DMS79 (cell line): ENCODE data around the gene SOWAHD.
"Not testable (repeated sequence)": the region's sequence is repeated elsewhere in the genome, so short reads cannot be mapped to it uniquely, and the experiment has no call there.

ENCODE experiments used
- DNase-seq: peaks from one replicate; lab custom pipeline; 2025; lab: John Stamatoyannopoulos, UW

The SOWAHD gene

GRCh38 chrX:119758731-119759247, 401 bp downstream of the SOWAHD start:
- DNase-seq: no peak

- no peak for DNase-seq
Observed at GRCh38 chrX:119759248-119759766, 919 bp downstream of the SOWAHD start.

GRCh38 chrX:119760026-119760877, 1.9 kb downstream of the SOWAHD start:
- no peak for DNase-seq

DNA sequence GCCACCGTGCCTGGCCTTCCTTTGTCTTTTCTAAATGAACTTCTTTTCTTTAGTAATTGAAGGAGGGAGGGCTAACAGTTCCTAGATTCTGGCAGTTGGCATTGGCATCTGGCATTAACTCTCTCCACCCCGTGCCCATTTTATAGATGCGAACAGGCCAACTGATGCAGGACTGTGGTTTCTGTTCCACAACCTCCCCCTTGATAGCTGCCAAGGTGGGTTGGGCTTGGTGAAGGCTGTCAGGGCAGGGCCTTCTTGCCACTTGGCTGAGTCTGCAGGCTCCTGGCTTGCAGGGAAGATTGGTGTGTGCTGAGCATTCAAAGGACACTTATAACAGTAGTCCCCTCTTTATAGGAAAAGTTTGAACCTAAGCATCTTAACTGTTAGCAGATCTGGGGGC, 4.3 kb downstream of the SOWAHD start:
- no peak for DNase-seq

DNA sequence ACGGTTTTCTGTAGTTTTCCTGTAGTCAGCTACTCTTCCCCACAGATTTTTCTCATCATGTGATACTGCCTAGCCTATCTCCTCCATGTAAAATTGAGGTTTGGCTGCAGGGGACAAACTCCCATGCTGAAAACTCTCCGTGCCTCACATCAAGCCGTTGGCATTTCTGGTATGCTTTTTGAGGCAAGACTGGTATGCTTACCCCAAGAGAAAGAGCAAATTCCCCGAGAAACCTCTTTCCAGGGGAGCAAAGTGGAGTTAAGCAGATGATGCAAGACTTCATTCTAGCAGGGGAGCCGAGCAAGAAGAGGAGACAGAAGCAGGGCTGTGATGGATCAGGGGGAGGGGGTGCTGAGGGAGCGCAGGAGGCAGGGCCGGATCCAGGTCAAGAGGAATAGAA, 4.8 kb downstream of the SOWAHD start:
- DNase-seq: no peak

GRCh38 chrX:119763836-119764387, 5.5 kb downstream of the SOWAHD start:
- no peak for DNase-seq

DNA sequence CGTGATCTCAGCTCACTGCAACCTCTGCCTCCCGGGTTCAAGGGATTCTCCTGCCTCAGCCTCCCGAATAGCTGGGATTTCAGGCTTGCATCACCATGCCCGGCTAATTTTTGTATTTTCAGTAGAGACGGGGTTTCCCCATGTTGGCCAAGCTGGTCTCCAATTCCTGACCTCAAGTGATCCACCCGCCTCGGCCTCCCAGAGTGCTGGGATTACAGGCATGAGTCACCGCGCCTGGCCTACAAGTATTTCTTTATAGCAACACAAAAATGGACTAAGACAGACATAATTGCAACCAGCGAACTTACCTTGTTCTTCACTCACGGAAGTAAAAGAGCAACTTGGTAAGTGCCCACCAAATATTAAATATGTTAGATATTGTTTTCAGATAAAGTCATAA, 10.0 kb downstream of the SOWAHD start:
- DNase-seq: not testable (repeated sequence)

DNA sequence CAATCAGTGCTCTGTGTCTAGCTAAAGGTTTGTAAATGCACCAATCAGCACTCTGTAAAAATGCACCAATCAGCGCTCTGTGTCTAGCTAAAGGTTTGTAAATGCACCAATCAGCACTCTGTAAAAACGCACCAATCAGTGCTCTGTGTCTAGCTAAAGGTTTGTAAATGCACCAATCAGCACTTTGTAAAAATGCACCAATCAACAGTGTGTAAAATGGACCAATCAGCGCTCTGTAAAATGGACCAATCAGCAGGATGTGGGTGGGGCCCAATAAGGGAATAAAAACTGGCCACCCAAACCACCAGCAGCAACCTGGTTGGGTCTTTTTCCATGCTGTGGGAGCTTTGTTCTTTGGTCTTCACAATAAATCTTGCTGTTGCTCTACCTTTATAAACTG, 11.0 kb downstream of the SOWAHD start:
- not testable (repeated sequence) for DNase-seq

GRCh38 chrX:119775517-119776238, 17.3 kb downstream of the SOWAHD start:
- DNase-seq: no peak

- no peak for DNase-seq
Observed at GRCh38 chrX:119778829-119779228, 20.4 kb downstream of the SOWAHD start.

DNA sequence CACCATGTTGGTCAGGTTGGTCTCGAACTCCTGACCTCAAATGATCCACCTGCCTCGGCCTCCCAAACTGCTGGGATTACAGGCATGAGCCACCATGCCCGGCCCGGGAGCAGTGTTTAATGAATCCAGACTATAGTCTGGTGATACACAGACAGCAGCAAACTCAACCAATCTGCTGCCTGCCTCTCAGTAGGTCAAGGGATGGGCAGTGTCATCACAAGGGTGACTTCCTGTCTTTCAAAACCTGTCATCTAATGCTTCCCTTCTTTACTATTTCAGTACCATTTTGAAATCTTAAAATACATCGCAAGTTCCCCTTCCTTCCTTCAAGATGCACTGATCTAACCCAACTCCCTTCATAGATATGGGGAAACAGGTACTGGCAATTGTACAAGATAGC, 24.6 kb downstream of the SOWAHD start:
- DNase-seq: no peak

DNA sequence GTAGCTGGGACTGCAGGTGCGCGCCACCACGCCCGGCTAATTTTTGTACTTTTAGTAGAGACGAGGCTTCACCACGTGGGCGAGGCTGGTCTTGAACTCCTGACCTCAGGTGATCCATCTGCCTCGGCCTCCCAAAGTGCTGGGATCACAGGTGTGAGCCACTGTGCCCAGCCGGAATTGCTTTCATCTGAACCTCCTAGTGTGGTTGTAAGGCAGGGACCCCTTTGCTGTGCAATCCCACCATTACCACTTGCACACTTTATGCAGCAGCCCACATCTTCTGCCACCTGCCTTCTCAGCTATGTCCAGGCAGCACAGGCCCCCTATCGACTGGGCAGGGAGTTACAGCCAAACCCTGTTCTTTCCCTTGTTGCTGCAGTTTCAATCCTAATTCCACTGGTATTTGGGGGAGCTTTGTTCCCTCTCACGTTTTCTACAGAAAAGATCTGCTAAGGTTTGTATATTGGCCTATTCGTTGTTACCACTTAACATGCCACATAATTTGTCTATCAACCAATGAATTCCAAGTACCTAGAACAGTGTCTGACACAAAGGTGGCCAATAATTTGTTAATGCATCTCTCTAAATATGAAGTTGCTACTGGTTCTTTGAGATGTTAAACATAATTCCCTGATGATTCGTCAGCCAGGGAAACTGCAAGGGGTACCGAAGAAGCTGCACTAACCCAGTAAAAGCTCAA, 26.5 kb downstream of the SOWAHD start:
- DNase-seq: no peak

GRCh38 chrX:119790977-119791436, 32.6 kb downstream of the SOWAHD start:
- peak; percentile 16 for DNase-seq

DNA sequence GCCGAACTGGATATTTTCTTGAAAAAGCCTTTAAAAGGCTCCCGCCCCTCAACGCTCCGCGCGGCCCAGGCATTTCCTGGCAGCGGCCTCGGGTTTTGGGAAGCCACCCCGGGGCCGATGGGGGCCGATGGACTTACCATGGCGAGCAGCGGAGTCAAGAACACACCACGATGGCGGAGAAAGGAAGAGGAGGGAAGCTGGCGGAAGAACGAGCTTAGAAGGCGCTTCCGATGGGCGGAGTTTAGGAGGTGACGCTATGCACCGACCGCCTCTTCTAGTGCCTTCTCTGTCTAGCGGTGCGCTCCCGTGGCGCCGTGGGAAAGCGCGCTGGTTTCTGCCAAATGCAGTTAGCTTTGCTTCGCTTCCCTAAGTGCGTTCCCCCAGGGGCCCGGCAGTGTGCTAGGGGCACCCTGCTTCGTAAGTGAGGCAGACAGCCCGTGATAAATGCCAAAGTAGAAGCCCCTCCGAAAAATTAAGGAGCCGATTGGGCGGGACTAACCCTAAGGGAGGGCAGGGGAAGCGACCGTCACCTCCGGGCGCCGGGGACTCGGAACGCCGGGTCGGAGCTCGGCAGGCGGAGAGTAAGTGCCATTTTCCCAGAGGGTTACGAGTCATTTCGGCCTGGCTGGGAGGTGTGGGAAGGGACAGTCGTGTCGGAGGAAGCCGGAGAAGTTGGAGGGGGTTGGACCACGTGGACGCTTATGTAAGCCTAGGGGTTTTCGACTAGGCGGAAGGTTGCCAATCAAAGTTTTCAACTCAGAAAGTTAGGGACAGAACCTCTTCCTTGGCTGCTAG, 33.2 kb downstream of the SOWAHD start, which contains the start of gene RPL39:
RPL39 (minus strand) TSS at position 194 of the 795 bp plus-strand sequence; CDS start at position 140, 54 bp downstream.
- DNase-seq: peak; percentile 70

DNA sequence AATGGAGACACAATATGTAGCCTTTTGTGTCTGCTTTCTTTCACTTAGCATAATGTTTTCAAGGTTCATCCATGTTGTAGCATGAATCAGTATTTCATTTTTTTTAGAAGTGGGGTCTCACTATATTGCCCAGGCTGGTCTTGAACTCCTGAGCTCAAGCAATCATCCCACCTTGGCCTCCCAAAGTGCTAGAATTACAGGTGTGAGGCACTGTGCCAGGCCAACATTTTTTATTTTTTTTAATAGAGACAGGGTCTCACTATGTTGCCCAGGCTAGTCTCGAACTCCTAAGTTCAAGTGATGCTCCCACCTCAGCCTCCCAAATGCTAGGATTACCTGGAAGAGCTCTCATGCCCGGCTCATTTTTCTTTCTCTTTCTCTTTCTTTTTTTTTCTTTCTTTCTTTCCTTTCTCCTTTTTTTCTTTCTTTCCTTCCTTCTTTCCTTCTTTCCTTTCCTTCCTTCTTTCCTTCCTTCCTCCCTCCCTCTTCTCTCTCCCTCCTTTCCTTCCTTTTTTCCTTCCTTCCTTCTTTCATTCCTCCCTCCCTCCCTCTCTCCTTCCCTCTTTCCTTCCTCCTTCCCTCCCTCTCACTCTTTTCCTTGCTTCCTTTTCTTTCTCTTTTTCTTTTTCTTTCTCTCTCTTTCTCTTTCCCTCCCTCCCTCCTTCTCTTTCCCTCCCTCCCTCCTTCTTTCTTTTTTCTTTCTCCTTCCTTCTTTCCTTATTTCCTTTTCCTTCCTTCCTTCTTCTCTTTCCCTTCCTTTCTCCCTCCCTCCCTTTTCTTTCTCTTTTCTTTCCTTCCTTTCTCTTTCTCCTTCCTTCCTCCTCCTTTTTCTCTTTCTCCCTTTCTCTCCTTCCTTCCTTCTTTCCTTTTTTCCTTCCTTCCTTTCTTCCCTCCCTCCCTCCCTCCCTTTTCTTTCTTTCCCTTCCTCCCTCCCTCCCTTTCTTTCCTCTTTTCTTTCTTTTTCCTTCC, 43.1 kb downstream of the SOWAHD start:
- no peak for DNase-seq

GRCh38 chrX:119802546-119802945, 44.2 kb downstream of the SOWAHD start:
- no peak for DNase-seq

DNA sequence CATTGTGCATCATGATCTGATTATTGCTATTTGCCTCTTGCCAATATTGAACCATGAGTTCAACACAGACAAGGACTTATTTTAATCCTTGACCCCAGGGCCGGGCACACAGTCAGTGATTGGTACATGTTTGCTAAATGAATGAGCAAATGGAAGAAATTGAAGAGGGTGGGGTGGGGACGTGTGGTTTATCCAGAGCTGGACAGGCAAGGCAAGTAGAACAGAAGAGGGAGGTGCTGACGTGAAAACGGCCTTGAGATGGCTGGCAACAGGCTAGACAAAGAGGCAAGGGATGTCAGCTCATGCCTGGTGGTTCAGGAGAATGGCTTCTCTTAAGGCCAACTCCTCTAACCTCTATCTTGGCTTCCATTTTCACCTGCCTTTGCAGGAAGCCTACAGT, 50.1 kb downstream of the SOWAHD start:
- not testable (repeated sequence) for DNase-seq

- no peak for DNase-seq
Observed at GRCh38 chrX:119809185-119809666, 50.8 kb downstream of the SOWAHD start.
